GM19455 (cell line): ENCODE measurements around the gene PEF1.
A peak's percentile ranks its signal among the peaks of the same experiment; 100 is the strongest.

Experiments
- ATAC-seq: cut with Tn5 transposase; IDR thresholded peaks from one replicate; pipeline ENCODE4 v1.9.1; 2021; ENCODE audit not compliant: unreplicated experiment

PEF1 gene

DNA sequence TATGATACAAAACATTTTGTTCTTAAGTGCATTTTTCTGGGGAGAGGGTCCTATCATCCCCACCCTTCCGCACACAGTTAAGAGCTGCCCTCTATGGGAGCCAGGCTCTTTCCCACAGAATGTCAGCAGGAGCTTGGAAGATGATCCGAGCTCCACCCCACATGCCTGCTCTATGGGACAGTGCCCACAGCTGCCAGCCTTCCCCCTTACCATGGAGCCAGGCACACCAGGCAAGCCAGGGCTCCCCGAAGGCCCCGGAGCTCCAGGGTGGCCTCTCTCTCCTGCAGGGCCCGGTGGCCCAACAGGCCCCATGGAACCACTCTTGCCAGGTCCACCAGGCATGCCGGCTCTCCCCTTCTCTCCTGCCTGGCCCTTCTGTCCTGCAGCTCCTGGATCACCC is 10.4 kb upstream of the PEF1 start:
- no peak for ATAC-seq

DNA sequence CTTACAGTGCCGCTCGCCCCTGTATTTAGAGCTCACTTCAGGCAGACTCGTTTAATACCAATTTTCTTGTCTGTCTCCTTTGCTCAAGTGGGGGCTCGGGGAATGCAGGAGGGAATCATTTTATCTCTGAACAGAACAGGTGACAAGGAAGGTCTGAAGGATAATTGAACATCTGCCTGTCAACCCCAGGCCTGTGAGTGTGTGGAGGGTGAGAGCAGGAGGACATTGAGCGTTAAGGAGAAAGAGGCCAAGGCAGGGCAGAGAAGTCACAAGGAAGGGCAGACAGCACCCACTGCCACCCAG is 9.7 kb upstream of the PEF1 start:
- ATAC-seq, result no peak

GRCh38 chr1:31653717-31654473 is 9.2 kb upstream of the PEF1 start:
- ATAC-seq, result no peak

DNA sequence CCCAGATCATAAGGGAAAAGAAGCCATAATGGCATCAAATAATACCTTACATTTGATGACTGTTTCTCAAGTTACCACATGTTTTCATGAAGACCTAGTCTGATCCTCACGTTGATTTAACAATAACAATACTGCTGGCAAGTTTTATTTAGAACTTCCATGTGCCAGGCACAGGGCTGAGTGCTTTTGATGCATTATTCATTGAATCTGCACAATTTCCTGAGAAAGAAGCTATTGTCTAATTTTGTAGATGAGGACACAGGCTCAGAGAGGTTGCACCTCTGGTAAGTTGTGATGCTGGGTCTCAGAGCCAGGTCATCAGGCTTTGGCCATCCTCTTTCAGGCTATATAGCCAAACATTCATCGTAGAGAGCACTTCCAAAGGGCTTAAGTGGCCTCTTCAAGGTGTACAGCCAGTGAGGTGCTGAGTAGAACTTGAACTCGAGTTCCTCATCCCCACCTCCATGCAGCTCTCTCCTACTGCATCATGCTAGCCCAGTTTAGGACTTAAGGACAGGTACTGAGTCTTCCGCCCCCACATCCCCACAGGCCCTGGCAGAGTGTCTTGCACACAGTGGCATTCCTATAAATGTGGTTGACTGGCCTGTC is 8.3 kb upstream of the PEF1 start:
- no peak for ATAC-seq

GRCh38 chr1:31651766-31652165 is 7.1 kb upstream of the PEF1 start:
- ATAC-seq, result no peak

DNA sequence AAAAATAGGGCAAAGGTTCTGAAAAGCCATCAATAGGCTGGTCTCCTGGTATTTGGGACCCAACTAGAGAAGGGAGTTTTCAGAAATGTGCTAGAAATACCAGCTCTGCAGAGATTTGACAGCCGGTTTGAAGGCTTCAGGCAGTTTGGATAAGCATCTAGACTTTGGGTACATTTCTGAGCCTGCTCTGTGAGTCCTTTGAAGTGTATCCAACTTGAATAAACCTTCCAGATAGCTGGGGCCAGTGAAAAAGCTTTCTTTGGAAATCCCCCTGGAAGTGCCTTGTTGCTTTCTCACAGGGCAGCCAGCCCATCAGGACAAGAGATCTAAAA is 6.4 kb upstream of the PEF1 start:
- ATAC-seq, result no peak

GRCh38 chr1:31650161-31651088 is 5.7 kb upstream of the PEF1 start:
- ATAC-seq, result no peak

- ATAC-seq, result no peak
Measured at GRCh38 chr1:31648641-31649357, 4.1 kb upstream of the PEF1 start.

DNA sequence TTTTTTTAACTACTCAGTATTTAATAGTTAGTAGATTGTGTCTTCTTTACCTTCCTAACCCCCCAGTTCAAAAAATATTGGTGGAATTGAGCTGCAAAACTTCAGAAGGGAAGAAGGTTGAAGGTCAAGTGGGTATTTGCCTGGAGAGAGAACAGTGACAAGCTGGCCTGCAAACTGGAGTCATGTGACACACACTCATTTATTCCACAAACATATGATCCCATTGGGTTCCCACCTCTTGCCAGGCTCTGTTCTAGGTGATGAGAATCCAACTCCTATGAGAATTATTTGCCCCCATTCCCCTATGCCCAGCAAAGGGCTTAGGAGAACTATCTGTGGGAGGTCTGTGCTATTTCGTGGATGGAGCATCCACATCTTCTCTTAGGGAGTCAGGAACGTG is 3.5 kb upstream of the PEF1 start:
- ATAC-seq, result no peak

DNA sequence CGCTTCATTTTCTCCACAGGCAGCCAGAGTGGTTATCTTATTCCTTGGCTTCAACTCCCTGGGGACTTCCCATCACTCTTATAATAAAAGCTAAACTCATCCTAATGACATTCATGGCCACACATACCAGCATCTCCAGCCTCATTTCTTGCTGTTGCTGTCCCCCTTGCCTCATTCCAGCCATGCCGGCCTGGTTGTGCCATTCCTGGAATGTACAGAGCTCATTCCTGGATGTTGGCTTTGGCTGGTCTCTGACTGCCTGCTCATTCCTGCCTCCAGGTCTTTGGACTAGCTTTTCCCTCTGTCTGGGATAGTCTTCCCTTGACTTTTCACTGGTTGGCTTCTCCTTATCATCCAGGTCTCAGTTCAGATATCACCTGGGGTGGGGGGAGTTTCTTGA is 2.4 kb upstream of the PEF1 start:
- no peak for ATAC-seq

DNA sequence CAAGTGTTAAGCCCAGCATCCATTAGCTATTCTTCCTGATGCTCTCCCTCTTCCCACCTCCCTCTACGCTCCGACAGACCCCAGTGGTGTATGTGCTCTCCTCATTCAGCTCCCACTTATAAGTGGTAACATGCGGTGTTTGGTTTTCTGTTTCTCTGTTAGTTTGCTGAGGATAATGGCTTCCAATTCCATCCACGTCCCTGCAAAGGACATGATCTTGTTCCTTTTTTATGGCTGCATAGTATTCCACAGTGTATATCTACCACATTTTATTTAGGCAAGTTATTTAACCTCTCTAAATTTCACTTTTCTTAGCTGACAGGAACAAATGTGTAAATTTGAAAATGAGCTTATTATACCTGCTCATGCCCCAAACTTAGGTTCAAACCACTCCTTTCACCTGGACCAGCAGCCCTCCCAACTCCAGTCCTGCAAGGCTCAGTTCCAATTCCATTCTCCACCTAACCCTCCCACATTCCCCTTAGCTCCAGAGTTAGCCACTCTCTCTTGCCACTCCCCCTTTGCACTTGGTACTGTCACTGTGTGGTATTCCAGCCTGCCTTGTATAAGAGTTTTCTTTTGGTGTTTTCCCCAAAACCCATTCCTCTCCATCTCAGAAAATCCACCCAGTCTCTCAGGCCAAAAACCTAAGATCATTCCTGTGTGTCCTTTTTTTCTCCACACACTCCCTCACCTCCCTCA is 1.7 kb upstream of the PEF1 start:
- no peak for ATAC-seq

DNA sequence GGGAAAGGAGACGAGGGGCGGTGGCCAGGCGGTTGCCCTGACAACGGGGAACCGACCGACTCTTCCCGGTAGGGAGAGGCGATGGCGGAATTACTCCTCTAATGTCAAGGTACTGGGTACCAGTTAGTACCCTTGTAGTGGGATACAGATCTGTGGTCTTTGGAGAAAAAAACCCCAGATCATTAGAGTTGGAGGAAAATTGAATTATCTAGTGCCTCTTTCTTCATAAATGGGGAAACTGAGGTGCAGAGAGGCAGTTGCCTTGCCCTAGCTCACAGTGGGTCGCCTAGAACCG is 545 bp upstream of the PEF1 start:
- ATAC-seq, result no peak

DNA sequence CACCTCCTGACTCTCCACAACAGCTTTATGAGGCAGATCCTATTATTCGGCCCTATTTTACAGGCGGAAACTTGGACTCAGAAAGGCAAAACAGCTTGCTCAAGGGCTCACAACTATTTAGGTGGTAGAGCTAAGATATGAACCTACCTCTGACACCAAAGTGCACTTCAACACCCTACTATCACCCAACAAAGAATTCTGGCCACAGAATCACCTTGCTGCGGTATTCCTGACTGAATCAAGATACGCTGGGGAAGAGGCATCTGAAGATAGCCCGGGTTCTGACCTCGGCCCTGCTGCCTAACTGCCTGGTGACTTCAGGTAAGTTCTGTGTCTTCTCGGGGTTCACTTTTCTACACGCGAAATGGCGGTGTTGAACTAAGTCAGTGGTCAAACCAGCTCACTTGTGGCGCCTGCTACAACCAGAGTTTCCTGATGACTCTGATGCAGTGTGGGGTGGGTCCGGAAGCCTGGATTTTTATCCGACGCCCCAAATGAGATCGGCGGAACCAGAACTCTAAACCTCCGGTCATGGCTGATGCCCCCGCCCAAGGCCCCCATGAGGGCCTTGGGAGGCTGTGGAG is 608 bp downstream of the PEF1 start:
- peak; percentile 26 for ATAC-seq

DNA sequence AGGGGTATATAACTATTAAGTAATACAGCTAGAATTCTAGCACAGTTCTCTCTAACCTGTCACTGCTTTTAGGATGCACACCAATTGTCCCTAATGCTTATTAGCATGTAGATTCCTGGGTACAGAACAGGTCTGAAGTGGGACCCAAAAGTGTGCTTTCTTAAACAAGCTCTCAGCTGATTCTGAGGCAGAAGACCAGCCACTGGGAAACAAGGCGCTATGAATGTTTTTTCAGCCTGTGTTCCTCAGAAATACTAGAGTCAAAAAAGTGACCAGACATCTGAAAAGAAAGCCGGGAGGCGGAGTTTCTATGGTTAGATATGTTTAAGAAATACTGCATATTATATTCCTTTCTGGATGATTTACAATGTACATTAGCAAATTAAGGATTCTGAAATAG is 1.8 kb downstream of the PEF1 start:
- ATAC-seq, result no peak

- no peak for ATAC-seq
Measured at GRCh38 chr1:31642366-31642765, 2.3 kb downstream of the PEF1 start.

GRCh38 chr1:31640964-31641363 is 3.7 kb downstream of the PEF1 start:
- ATAC-seq, result no peak

DNA sequence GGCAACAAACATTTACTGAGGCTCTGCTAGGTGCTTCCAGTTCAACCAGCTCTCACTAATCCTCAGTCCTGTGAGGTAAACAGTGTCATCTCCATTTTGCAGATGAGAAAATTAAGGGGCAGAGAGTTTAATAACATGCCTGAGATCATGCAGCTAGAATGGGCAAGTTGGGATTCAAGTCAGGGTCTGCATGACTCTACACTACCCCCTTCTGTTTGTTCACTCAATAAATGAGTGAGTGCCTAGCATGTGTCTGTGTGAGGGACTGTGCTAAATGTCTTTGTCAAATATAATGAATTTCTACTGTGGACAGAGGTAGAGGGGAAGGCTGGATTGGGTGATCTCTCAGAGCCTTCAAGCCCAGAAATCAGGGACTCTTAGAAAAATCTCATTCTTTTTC is 4.5 kb downstream of the PEF1 start:
- no peak for ATAC-seq

- ATAC-seq, result no peak
Measured at GRCh38 chr1:31639543-31639942, 5.1 kb downstream of the PEF1 start.

DNA sequence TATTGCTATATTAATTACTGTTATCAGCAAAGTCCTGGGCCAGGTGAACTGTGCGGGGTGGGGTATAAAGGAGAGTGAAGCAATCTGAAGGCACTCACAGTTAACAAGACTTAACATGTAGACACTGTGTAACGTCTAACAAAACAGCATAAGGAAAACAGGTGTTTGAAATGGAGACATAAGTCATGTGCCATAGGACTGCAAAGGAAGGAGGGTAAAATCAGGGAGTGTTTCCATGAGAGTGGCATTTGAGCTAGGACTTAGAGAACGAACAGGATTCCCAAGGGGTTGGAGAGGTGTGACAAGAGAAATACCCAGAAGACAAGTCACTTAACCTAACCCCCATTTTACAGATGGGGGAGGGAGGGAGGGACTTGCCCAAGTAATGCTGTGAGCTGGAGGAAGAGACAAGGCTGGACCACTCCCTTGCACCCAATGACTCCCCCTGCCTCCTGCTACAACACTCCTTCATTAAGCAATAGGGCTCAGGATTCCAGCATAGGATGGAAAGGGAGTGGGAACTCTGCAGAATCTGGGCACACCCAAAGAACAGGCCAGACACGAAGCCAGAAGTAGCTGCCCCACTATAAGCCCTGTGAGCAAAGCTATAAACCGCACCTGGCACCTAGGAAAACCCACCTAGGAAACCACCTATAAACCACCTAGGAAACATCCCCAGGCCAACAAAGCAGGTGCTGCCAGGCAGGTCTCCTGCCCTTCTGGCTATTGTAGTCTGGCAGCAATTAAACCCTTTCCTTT is 6.6 kb downstream of the PEF1 start:
- ATAC-seq, result no peak

GRCh38 chr1:31633117-31633516 is 11.6 kb downstream of the PEF1 start:
- ATAC-seq, result no peak
